ENCODE results near the gene MFRP. TPM values are rescaled to one million over a fixed set of nuclear protein-coding genes. Genes with fewer than 3 reads are reported as not detected.

MFRP gene
- total RNA-seq, 4 donors from 2014 or later: not detected

GRCh38 chr11:119322360-119322739 is 24.2 kb downstream of the MFRP start:
- TF ChIP-seq POLR2A (IDR thresholded peaks at IDR 0.05) (no peak), CTCF (IDR thresholded peaks at IDR 0.05) (peak in 2 of 6 experiments; percentile 13 to 25)
- intact Hi-C loops (cut with DNase I): loop anchor here (5.0 kb wide), 1 partner anchor 115 kb away; the partner anchor contains the start of gene CBL
- no peak for DNase-seq
- 48 to 59% methylated on average over 6 of the region's 6 CpGs for WGBS, 2 donors
- peaks cover 31 to 53% (median 45%) of the 10 kb centered on the region in 3 donors for H3K4me1 ChIP-seq
- peak overlapping the region in 3 of 4 donors; percentile 88 to 94 (median 91) for H3K27ac ChIP-seq
- no peak overlapping the region for H3K4me3 ChIP-seq
- peaks cover 0 to 17% (median 0%) of the 10 kb centered on the region in 4 donors for H3K27me3 ChIP-seq
- H3K9me3 ChIP-seq: no peaks in the 10 kb centered on the region
- no peaks in the 10 kb centered on the region for H3K36me3 ChIP-seq

- Histone ChIP-seq H3K27me3 (peaks cover 0 to 31% (median 3%) of the 10 kb centered on the region in 4 donors), H3K9me3 (no peaks in the 10 kb centered on the region), H3K36me3 (no peaks in the 10 kb centered on the region), H3K4me1 (peaks cover 44 to 67% (median 53%) of the 10 kb centered on the region in 3 donors), H3K4me3 (peak overlapping the region; percentile 31 to 82 (median 52)), H3K27ac (peak overlapping the region; percentile 81 to 94 (median 90))
- WGBS, 2 donors: 0% methylated on average over 7 to 12 of the region's 60 CpGs
- DNase-seq: no peak
- intact Hi-C loops (cut with DNase I): loop anchor here (5.0 kb wide), 1 partner anchor 114 kb away; the partner anchor contains the start of gene CBL
- TF ChIP-seq CTCF (IDR thresholded peaks at IDR 0.05) (no peak), POLR2A (IDR thresholded peaks at IDR 0.05) (peak in 2 of 4 donors; percentile 72 to 81)
Observed at GRCh38 chr11:119320776-119321524, 25.6 kb downstream of the MFRP start.

- peak overlapping the region; percentile 31 to 82 (median 52) for H3K4me3 ChIP-seq
- H3K27me3 ChIP-seq: peaks cover 0 to 37% (median 3%) of the 10 kb centered on the region in 4 donors
- TF ChIP-seq CTCF (IDR thresholded peaks at IDR 0.05) (no peak), POLR2A (IDR thresholded peaks at IDR 0.05) (no peak)
- 21 to 74% methylated on average over 4 to 6 of the region's 17 CpGs for WGBS, 2 donors
- no peaks in the 10 kb centered on the region for H3K36me3 ChIP-seq
- H3K27ac ChIP-seq: peak overlapping the region; percentile 81 to 94 (median 90)
- no peak for DNase-seq
- H3K9me3 ChIP-seq: no peaks in the 10 kb centered on the region
- intact Hi-C loops (cut with DNase I): loop anchor here (5.0 kb wide), 1 partner anchor 113 kb away; the partner anchor contains the start of gene CBL
- peaks cover 48 to 73% (median 59%) of the 10 kb centered on the region in 3 donors for H3K4me1 ChIP-seq
Observed at GRCh38 chr11:119320240-119320775, 26.2 kb downstream of the MFRP start.

- H3K9me3 ChIP-seq: no peaks in the 10 kb centered on the region
- no peak for TF ChIP-seq POLR2A (IDR thresholded peaks at IDR 0.05)
- no peak for TF ChIP-seq CTCF (IDR thresholded peaks at IDR 0.05)
- H3K4me3 ChIP-seq: peak overlapping the region in 2 of 4 donors; percentile 55 to 82
- no peak for DNase-seq
- H3K27ac ChIP-seq: peak overlapping the region; percentile 81 to 94 (median 90)
- intact Hi-C loops (cut with DNase I): loop anchor here (5.0 kb wide), 1 partner anchor 112 kb away; the partner anchor contains the start of gene CBL
- H3K36me3 ChIP-seq: no peaks in the 10 kb centered on the region
- WGBS, 2 donors: 48 to 65% methylated on average over 9 to 10 of the region's 11 CpGs
- H3K4me1 ChIP-seq: peaks cover 52 to 79% (median 64%) of the 10 kb centered on the region in 3 donors
- H3K27me3 ChIP-seq: peaks cover 0 to 42% (median 3%) of the 10 kb centered on the region in 4 donors
Observed at GRCh38 chr11:119319700-119320239, 26.7 kb downstream of the MFRP start.

All from esophagus squamous epithelium (tissue), 5 donors.